SK-N-MC (cell line): ENCODE results near the gene HLA-DMB.

Experiments used
- EZH2 ChIP-seq: fragments of 200-600 bp; sonication (generic); IDR thresholded peaks from one replicate; pipeline ENCODE4 v1.6.1; 2017; ENCODE audit warnings: antibody characterized with exemption
- POLR2AphosphoS5 ChIP-seq: IDR thresholded peaks from 2 replicates; pipeline ENCODE4 v1.6.1; 2012; ENCODE audit warnings: mild to moderate bottlenecking, low read depth, low read length, borderline replicate concordance

GRCh38 chr6:32950010-32950409 is 9.2 kb upstream of the HLA-DMB start:
- no peak for TF ChIP-seq POLR2AphosphoS5
- TF ChIP-seq EZH2 = no peak
